GM23338 (cell line): Measurements from ENCODE around the gene PHACTR1. TPM values are rescaled to one million over a fixed set of nuclear protein-coding genes. Genes with fewer than 3 reads are reported as not detected.

Experiments used
- ATAC-seq: fragments of 200-7000 bp; cut with Tn5 transposase; 3 replicates; pipeline ENCODE4 v1.9.1; 2020
- DNase-seq: peaks from one replicate; pipeline ENCODE4 v3.0.0-alpha.2; 2015; ENCODE audit warnings: low spot score
- H2AFZ ChIP-seq: fragments of 200-600 bp; sonication (generic); 2 replicates; pipeline ENCODE4 v1.8.0; 2016; ENCODE audit warnings: antibody characterized with exemption, mild to moderate bottlenecking, moderate library complexity
- H3F3A ChIP-seq: fragments of 200-600 bp; sonication (generic); replicated peaks from 2 replicates; pipeline ENCODE4 v1.8.0; 2017; ENCODE audit warnings: antibody characterized with exemption, mixed run types, low read depth
- H3K27ac ChIP-seq: fragments of 200-600 bp; sonication (generic); 2 replicates; pipeline ENCODE4 v1.6.1; 2016; ENCODE audit warnings: low read depth
- H3K27me3 ChIP-seq: fragments of 200-600 bp; sonication (generic); 2 replicates; pipeline ENCODE4 v1.8.0; 2016; ENCODE audit warnings: mild to moderate bottlenecking, mixed run types, moderate library complexity; ENCODE audit not compliant: insufficient read depth
- H3K36me3 ChIP-seq: fragments of 200-600 bp; sonication (generic); 2 replicates; pipeline ENCODE4 v1.8.0; 2016; ENCODE audit warnings: mild to moderate bottlenecking; ENCODE audit not compliant: insufficient read depth
- H3K4me1 ChIP-seq: fragments of 200-600 bp; sonication (generic); 2 replicates; pipeline ENCODE4 v1.8.0; 2016; ENCODE audit warnings: mild to moderate bottlenecking, moderate library complexity; ENCODE audit not compliant: insufficient read depth
- H3K4me2 ChIP-seq: fragments of 200-600 bp; sonication (generic); 2 replicates; pipeline ENCODE4 v1.7.1; 2017; ENCODE audit warnings: mixed run types
- H3K4me3 ChIP-seq: fragments of 200-600 bp; sonication (generic); 2 replicates; pipeline ENCODE4 v1.6.1; 2016; ENCODE audit warnings: mixed run types
- H3K79me2 ChIP-seq: fragments of 200-600 bp; sonication (generic); replicated peaks from 2 replicates; pipeline ENCODE4 v1.8.0; 2017; ENCODE audit warnings: mild to moderate bottlenecking; ENCODE audit not compliant: insufficient read depth
- H3K9me2 ChIP-seq: fragments of 200-600 bp; sonication (generic); 2 replicates; pipeline ENCODE4 v1.8.0; 2017; ENCODE audit not compliant: insufficient read depth
- H4K20me1 ChIP-seq: fragments of 200-600 bp; sonication (generic); replicated peaks from 2 replicates; pipeline ENCODE4 v1.8.0; 2017; ENCODE audit warnings: mild to moderate bottlenecking; ENCODE audit not compliant: insufficient read depth
- H3K27ac Mint-ChIP-seq: 2 replicates; pipeline ENCODE4 v1.8.0; 2020; ENCODE audit warnings: inconsistent platforms, mild to moderate bottlenecking, moderate library complexity, mixed read lengths
- H3K27me3 Mint-ChIP-seq: 3 replicates; pipeline ENCODE4 v1.8.0; 2022; ENCODE audit warnings: low read depth, mild to moderate bottlenecking, moderate library complexity, mixed read lengths, inconsistent platforms; ENCODE audit not compliant: insufficient read depth, poor library complexity
- H3K36me3 Mint-ChIP-seq: 3 replicates; pipeline ENCODE4 v1.8.0; 2021; ENCODE audit warnings: low read depth, mild to moderate bottlenecking, inconsistent platforms, moderate library complexity, mixed read lengths
- H3K4me1 Mint-ChIP-seq: 3 replicates; pipeline ENCODE4 v1.8.0; 2020; ENCODE audit warnings: mild to moderate bottlenecking, inconsistent platforms, mixed read lengths
- H3K4me3 Mint-ChIP-seq: 3 replicates; pipeline ENCODE4 v1.8.0; 2021; ENCODE audit warnings: moderate library complexity, mild to moderate bottlenecking, inconsistent platforms, mixed read lengths
- H3K9me3 Mint-ChIP-seq: 3 replicates; pipeline ENCODE4 v1.8.0; 2020; ENCODE audit warnings: moderate library complexity, mild to moderate bottlenecking, inconsistent platforms, mixed read lengths
- CREB1 ChIP-seq: fragments of 250-450 bp; sonication (Bioruptor Pico); IDR thresholded peaks from 2 replicates; pipeline ENCODE4 v1.5.0; 2020; ENCODE audit warnings: low read depth, mild to moderate bottlenecking, moderate library complexity
- EZH2 ChIP-seq: fragments of 200-600 bp; sonication (generic); IDR thresholded peaks from one replicate; pipeline ENCODE4 v1.8.0; 2017; ENCODE audit warnings: antibody characterized with exemption, mild to moderate bottlenecking, low read depth; ENCODE audit not compliant: unreplicated experiment
- EZH2phosphoT487 ChIP-seq: fragments of 200-600 bp; sonication (generic); IDR thresholded peaks from one replicate; pipeline ENCODE4 v1.8.1; 2018; ENCODE audit warnings: antibody characterized with exemption; ENCODE audit not compliant: unreplicated experiment
- JUNB ChIP-seq: IDR thresholded peaks from one replicate; pipeline ENCODE4 v1.6.1; 2016; ENCODE audit warnings: antibody characterized with exemption; ENCODE audit not compliant: unreplicated experiment
- NANOG ChIP-seq: IDR thresholded peaks from 2 replicates; pipeline ENCODE4 v1.6.1; 2016; ENCODE audit warnings: antibody characterized with exemption, borderline replicate concordance
- POLR2AphosphoS5 ChIP-seq: IDR thresholded peaks from 2 replicates; pipeline ENCODE4 v1.6.1; 2016; ENCODE audit warnings: antibody characterized with exemption, low read depth
- STAT1 ChIP-seq: IDR thresholded peaks from one replicate; pipeline ENCODE4 v1.6.1; 2016; ENCODE audit warnings: antibody characterized with exemption; ENCODE audit not compliant: unreplicated experiment
- ZNF114 ChIP-seq: fragments of 250-450 bp; sonication (Bioruptor Pico); IDR thresholded peaks from 2 replicates; pipeline ENCODE4 v1.5.0; 2020; ENCODE audit warnings: mild to moderate bottlenecking, moderate library complexity
- ZNF331 ChIP-seq: fragments of 250-450 bp; sonication (Bioruptor Pico); IDR thresholded peaks from 2 replicates; pipeline ENCODE4 v1.5.0; 2020; ENCODE audit warnings: low read depth, mild to moderate bottlenecking, moderate library complexity
- polyA plus RNA-seq: library from polyadenylated mRNA; unstranded; fragments of >200 nt; fragmentation: Nextera tagmentation; extraction: Ambion mirVana; gene quantifications from 2 replicates; pipeline ENCODE4 v1.2.1, GENCODE V29; 2016
- total RNA-seq: library from RNA; depleted of rRNA; stranded (reverse); fragments of >200 nt; shearing (Covaris generic); gene quantifications from 2 replicates; pipeline ENCODE4 v1.2.3, GENCODE V29; 2014
- TF ChIP-seq, protein P1 (sequence below): IDR thresholded peaks from one replicate; pipeline ENCODE4 v1.6.1; 2018; ENCODE audit warnings: antibody characterized with exemption; ENCODE audit not compliant: unreplicated experiment
- TF ChIP-seq, protein P2 (sequence below): IDR thresholded peaks from 2 replicates; pipeline ENCODE4 v1.6.1; 2016; ENCODE audit warnings: antibody characterized with exemption
- TF ChIP-seq, protein P3 (sequence below), 2 experiments: fragments of 200-600 bp in 1 of 2; sonication (generic) in 1 of 2; conservative IDR thresholded peaks; 2 replicates each; pipeline versions ENCODE4 v1.5.1 to v1.6.1; 2016 to 2017; ENCODE audit warnings: antibody characterized with exemption in 2 of 2, low read depth in 2 of 2, mild to moderate bottlenecking in 2 of 2, moderate library complexity in 1 of 2
- TF ChIP-seq, protein P4 (sequence below): fragments of 250-450 bp; sonication (Bioruptor Pico); IDR thresholded peaks from 2 replicates; pipeline ENCODE4 v1.5.0; 2020; ENCODE audit warnings: mild to moderate bottlenecking, moderate library complexity

Gene PHACTR1
- total and polyA plus RNA-seq, 2 experiments from 2014 or later = 5.9 to 19.3 TPM

DNA sequence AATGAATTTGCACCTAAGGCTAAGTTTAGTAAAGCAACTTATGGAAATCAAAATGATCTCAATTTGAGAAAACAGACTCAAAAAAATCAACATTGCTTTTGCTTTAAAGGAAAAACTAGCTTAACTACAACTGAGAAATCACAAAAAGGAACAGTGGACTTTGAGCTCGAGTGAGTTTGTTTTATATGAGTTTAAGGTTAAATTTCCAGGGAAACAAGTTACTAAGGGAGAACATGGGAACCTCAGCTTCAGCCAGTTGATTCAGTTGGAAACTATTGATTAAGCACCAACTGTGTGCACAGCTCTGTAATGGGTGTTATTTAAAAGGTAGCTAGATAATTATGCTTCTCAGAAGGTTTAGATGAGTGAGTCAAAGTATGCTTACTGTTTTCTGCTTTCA, 526.0 kb downstream of the PHACTR1 start:
- H3K4me2 ChIP-seq = no peak overlapping the region
- no peak overlapping the region for H3K27ac Mint-ChIP-seq
- DNase-seq = no peak
- no peaks in the 10 kb centered on the region for H3K27me3 ChIP-seq
- no peak overlapping the region for H3K4me3 ChIP-seq
- H3K9me3 Mint-ChIP-seq = peaks cover 8% of the 10 kb centered on the region; the same call in 2 of the 3 replicates
- TF ChIP-seq, protein P1, sequence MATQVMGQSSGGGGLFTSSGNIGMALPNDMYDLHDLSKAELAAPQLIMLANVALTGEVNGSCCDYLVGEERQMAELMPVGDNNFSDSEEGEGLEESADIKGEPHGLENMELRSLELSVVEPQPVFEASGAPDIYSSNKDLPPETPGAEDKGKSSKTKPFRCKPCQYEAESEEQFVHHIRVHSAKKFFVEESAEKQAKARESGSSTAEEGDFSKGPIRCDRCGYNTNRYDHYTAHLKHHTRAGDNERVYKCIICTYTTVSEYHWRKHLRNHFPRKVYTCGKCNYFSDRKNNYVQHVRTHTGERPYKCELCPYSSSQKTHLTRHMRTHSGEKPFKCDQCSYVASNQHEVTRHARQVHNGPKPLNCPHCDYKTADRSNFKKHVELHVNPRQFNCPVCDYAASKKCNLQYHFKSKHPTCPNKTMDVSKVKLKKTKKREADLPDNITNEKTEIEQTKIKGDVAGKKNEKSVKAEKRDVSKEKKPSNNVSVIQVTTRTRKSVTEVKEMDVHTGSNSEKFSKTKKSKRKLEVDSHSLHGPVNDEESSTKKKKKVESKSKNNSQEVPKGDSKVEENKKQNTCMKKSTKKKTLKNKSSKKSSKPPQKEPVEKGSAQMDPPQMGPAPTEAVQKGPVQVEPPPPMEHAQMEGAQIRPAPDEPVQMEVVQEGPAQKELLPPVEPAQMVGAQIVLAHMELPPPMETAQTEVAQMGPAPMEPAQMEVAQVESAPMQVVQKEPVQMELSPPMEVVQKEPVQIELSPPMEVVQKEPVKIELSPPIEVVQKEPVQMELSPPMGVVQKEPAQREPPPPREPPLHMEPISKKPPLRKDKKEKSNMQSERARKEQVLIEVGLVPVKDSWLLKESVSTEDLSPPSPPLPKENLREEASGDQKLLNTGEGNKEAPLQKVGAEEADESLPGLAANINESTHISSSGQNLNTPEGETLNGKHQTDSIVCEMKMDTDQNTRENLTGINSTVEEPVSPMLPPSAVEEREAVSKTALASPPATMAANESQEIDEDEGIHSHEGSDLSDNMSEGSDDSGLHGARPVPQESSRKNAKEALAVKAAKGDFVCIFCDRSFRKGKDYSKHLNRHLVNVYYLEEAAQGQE = no peak
- TF ChIP-seq EZH2 (no peak), POLR2AphosphoS5 (no peak), STAT1 (no peak), ZNF331 (CRISPR knock-in tag) (no peak), EZH2phosphoT487 (no peak), ZNF114 (CRISPR knock-in tag) (no peak), NANOG (no peak), CREB1 (CRISPR knock-in tag) (no peak), JUNB (no peak)
- TF ChIP-seq, protein P2, sequence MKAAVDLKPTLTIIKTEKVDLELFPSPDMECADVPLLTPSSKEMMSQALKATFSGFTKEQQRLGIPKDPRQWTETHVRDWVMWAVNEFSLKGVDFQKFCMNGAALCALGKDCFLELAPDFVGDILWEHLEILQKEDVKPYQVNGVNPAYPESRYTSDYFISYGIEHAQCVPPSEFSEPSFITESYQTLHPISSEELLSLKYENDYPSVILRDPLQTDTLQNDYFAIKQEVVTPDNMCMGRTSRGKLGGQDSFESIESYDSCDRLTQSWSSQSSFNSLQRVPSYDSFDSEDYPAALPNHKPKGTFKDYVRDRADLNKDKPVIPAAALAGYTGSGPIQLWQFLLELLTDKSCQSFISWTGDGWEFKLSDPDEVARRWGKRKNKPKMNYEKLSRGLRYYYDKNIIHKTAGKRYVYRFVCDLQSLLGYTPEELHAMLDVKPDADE = no peak
- TF ChIP-seq, protein P3, sequence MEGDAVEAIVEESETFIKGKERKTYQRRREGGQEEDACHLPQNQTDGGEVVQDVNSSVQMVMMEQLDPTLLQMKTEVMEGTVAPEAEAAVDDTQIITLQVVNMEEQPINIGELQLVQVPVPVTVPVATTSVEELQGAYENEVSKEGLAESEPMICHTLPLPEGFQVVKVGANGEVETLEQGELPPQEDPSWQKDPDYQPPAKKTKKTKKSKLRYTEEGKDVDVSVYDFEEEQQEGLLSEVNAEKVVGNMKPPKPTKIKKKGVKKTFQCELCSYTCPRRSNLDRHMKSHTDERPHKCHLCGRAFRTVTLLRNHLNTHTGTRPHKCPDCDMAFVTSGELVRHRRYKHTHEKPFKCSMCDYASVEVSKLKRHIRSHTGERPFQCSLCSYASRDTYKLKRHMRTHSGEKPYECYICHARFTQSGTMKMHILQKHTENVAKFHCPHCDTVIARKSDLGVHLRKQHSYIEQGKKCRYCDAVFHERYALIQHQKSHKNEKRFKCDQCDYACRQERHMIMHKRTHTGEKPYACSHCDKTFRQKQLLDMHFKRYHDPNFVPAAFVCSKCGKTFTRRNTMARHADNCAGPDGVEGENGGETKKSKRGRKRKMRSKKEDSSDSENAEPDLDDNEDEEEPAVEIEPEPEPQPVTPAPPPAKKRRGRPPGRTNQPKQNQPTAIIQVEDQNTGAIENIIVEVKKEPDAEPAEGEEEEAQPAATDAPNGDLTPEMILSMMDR (conservative IDR thresholded peaks at IDR 0.05; ENCODE audit: low read depth in 2 of 2) = no peak
- TF ChIP-seq, protein P4, sequence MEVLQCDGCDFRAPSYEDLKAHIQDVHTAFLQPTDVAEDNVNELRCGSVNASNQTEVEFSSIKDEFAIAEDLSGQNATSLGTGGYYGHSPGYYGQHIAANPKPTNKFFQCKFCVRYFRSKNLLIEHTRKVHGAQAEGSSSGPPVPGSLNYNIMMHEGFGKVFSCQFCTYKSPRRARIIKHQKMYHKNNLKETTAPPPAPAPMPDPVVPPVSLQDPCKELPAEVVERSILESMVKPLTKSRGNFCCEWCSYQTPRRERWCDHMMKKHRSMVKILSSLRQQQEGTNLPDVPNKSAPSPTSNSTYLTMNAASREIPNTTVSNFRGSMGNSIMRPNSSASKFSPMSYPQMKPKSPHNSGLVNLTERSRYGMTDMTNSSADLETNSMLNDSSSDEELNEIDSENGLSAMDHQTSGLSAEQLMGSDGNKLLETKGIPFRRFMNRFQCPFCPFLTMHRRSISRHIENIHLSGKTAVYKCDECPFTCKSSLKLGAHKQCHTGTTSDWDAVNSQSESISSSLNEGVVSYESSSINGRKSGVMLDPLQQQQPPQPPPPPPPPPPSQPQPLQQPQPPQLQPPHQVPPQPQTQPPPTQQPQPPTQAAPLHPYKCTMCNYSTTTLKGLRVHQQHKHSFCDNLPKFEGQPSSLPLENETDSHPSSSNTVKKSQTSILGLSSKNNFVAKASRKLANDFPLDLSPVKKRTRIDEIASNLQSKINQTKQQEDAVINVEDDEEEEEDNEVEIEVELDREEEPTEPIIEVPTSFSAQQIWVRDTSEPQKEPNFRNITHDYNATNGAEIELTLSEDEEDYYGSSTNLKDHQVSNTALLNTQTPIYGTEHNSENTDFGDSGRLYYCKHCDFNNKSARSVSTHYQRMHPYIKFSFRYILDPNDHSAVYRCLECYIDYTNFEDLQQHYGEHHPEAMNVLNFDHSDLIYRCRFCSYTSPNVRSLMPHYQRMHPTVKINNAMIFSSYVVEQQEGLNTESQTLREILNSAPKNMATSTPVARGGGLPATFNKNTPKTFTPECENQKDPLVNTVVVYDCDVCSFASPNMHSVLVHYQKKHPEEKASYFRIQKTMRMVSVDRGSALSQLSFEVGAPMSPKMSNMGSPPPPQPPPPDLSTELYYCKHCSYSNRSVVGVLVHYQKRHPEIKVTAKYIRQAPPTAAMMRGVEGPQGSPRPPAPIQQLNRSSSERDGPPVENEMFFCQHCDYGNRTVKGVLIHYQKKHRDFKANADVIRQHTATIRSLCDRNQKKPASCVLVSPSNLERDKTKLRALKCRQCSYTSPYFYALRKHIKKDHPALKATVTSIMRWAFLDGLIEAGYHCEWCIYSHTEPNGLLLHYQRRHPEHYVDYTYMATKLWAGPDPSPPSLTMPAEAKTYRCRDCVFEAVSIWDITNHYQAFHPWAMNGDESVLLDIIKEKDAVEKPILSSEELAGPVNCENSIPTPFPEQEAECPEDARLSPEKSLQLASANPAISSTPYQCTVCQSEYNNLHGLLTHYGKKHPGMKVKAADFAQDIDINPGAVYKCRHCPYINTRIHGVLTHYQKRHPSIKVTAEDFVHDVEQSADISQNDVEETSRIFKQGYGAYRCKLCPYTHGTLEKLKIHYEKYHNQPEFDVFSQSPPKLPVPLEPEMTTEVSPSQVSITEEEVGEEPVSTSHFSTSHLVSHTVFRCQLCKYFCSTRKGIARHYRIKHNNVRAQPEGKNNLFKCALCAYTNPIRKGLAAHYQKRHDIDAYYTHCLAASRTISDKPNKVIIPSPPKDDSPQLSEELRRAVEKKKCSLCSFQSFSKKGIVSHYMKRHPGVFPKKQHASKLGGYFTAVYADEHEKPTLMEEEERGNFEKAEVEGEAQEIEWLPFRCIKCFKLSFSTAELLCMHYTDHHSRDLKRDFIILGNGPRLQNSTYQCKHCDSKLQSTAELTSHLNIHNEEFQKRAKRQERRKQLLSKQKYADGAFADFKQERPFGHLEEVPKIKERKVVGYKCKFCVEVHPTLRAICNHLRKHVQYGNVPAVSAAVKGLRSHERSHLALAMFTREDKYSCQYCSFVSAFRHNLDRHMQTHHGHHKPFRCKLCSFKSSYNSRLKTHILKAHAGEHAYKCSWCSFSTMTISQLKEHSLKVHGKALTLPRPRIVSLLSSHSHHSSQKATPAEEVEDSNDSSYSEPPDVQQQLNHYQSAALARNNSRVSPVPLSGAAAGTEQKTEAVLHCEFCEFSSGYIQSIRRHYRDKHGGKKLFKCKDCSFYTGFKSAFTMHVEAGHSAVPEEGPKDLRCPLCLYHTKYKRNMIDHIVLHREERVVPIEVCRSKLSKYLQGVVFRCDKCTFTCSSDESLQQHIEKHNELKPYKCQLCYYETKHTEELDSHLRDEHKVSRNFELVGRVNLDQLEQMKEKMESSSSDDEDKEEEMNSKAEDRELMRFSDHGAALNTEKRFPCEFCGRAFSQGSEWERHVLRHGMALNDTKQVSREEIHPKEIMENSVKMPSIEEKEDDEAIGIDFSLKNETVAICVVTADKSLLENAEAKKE (CRISPR knock-in tag) = no peak
- no peak for ATAC-seq
- H3K27me3 Mint-ChIP-seq = peaks cover 4% of the 10 kb centered on the region
- no peaks in the 10 kb centered on the region for H3K79me2 ChIP-seq
- H3K27ac ChIP-seq = no peak overlapping the region
- H3K4me1 Mint-ChIP-seq = peaks cover 5% of the 10 kb centered on the region; the same call in 2 of the 3 replicates
- peaks cover 10% of the 10 kb centered on the region; the same call in 2 of the 3 replicates for H3K36me3 Mint-ChIP-seq
- H2AFZ ChIP-seq = no peak overlapping the region
- H3K4me3 Mint-ChIP-seq = no peak overlapping the region
- no peaks in the 10 kb centered on the region; the same call in 1 of the 2 replicates for H3K4me1 ChIP-seq
- no peaks in the 10 kb centered on the region for H3K9me2 ChIP-seq
- H4K20me1 ChIP-seq = no peaks in the 10 kb centered on the region
- H3F3A ChIP-seq = no peaks in the 10 kb centered on the region
- H3K36me3 ChIP-seq = 0 out of 2 replicates have a peak, but pooled peaks cover 4% of the 10 kb centered on the region
